ENCODE results near the gene PPP2R3B.

PPP2R3B gene

DNA sequence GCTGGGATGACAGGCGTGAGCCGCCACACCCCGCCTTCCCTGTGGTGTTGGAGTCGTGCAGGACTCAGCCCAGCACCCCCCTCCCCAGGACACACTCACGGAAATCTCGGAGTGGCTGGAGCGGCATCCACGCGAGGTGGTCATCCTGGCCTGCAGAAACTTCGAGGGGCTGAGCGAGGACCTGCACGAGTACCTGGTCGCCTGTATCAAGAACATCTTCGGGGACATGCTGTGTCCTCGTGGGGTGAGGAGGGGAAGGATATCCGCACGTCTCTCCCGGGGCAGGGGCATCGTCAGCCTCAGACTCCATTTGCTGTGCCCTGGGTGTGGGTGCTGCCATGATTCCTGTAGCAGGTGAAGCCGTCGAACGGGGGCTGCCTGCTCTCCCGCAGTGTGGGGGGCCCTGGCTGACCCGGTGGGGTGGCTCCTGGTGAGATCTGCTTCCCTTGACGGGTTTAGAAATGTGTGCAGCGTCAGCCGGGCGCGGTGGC is 95.3 kb downstream of the PPP2R3B start:
- no peak overlapping the region for H3K4me3 ChIP-seq (ENCODE audit: low read length)
- DNase-seq (ENCODE audit: low read depth, low spot score) = no peak

DNA sequence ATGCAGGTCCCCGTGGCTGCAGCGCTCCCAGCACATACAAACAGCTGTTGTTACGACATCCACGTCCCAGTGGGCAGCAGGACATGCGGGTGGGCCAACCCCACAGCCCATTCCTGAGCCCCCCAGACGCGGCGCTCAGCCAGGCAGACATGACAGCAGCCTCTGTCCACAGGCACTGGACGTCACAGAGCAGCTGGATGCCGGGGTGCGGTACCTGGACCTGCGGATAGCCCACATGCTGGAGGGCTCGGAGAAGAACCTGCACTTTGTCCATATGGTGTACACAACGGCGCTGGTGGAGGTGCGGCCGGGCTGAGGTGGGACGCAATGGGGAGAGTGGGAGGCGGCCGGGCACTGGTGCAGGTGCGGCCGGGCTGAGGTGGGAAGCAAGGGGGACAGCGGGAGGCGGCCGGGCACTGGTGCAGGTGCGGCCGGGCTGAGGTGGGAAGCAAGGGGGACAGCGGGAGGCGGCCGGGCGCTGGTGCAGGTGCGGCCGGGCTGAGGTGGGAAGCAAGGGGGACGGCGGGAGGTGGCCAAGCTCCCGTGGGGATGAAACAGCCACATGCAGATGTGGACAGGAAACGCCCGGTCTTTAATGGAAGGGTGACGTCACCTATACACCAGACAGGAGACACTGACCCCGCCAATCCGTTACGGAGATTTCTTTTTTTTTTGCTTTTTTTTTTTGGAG is 96.1 kb downstream of the PPP2R3B start:
- DNase-seq (ENCODE audit: low read depth, low spot score) = no peak
- no peak overlapping the region for H3K4me3 ChIP-seq (ENCODE audit: low read length)

- DNase-seq (ENCODE audit: low read depth, low spot score) = no peak
Observed at GRCh38 chrX:288561-288991, 98.1 kb downstream of the PPP2R3B start.

DNA sequence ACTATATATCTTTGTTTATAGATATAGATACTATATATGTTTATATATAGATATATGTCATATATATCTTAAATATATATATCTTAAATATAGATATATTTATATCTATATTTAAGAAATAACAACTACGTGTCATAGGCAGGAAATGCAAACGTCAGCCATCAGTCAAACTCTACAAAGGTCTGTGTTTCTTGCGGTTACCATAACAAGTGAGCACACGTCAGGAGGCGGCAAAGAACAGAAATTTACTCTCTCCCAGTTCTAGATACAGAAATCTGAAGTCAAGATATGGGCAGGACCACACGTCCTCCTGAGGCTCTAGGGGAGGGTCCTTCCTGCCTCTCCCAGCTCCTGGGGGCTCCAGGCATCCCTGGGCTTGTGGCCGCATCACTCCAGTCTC is 99.0 kb downstream of the PPP2R3B start:
- DNase-seq (ENCODE audit: low read depth, low spot score) = no peak
- no peak overlapping the region for H3K4me3 ChIP-seq (ENCODE audit: low read length)

More at GRCh38 chrX:288561-288991, 98.1 kb downstream of the PPP2R3B start:
- H3K4me3 ChIP-seq (ENCODE audit: low read length) = no peak overlapping the region

DNA sequence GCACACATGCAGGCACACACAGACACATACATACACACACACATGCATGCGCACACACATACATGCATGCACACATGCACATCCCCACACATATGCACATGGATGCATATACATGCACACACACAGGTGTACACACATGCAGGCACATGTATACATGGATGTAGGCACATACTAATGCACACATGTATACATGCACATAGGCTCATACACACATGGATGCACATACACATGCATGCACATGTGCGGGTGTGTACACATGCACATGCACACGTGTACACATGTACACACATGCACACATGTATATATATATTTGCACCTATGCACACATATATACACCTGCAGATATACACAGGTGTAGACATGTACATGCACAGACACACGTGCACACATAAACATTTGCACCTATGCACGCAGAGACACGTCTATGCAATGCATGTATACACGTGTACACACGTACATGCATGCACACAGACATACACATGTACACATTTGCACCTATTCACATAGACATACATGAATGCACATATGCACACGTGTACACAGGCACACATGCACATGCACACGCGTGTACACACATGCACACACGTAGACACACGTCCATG is 101.5 kb downstream of the PPP2R3B start:
- no peak for DNase-seq (ENCODE audit: low read depth, low spot score)
- no peak overlapping the region for H3K4me3 ChIP-seq (ENCODE audit: low read length)

Measured in Jurkat, Clone E6-1 (cell line).